Esophagus squamous epithelium (tissue), 5 donors: ENCODE results near the gene GLIS1. TPM values are rescaled to one million over a fixed set of nuclear protein-coding genes. Genes with fewer than 3 reads are reported as not detected.

Experiments used
- DNase-seq: peaks from one replicate; lab custom pipeline; 2025; lab: John Stamatoyannopoulos, UW
- H3K27ac ChIP-seq, 4 donors: fragments of 200-600 bp; sonication (generic); one replicate each; pipeline ENCODE4 v1.5.1; 2016 to 2019; ENCODE audit warnings: mild to moderate bottlenecking in 1 of 4
- H3K27me3 ChIP-seq, 4 donors: fragments of 200-600 bp; sonication (generic); 1 replicate in 3 of 4; 2 replicates in 1 of 4; pipeline versions ENCODE4 v1.5.1 to v1.6.0; 2017 to 2021; ENCODE audit warnings: antibody characterized with exemption in 1 of 4
- H3K36me3 ChIP-seq, 3 donors: fragments of 200-600 bp; sonication (generic); one replicate each; pipeline ENCODE4 v1.5.1; 2016 to 2019
- H3K4me1 ChIP-seq, 3 donors: fragments of 200-600 bp; sonication (generic); one replicate each; pipeline ENCODE4 v1.5.1; 2017 to 2019
- H3K4me3 ChIP-seq, 4 donors: fragments of 200-600 bp; sonication (generic); 1 replicate in 3 of 4; 2 replicates in 1 of 4; pipeline ENCODE4 v1.5.1; 2016 to 2019; ENCODE audit warnings: mild to moderate bottlenecking in 2 of 4, moderate library complexity in 1 of 4
- H3K9me3 ChIP-seq, 3 donors: fragments of 200-600 bp; sonication (generic); one replicate each; pipeline ENCODE4 v1.5.1; 2016 to 2019
- CTCF ChIP-seq, 6 experiments: fragments of 450-650 bp in 4 of 6; fragments of 200-600 bp in 2 of 6; sonication (generic) in 2 of 6; IDR thresholded peaks; one replicate each; pipeline ENCODE4 v1.5.1; 2016 to 2019; ENCODE audit warnings: antibody characterized with exemption in 6 of 6, mild to moderate bottlenecking in 4 of 6, moderate library complexity in 4 of 6
- POLR2A ChIP-seq, 4 donors: fragments of 450-650 bp; IDR thresholded peaks; one replicate each; pipeline ENCODE4 v1.6.1; 2017; ENCODE audit warnings: antibody characterized with exemption in 4 of 4, mild to moderate bottlenecking in 4 of 4, moderate library complexity in 3 of 4
- WGBS, 2 donors: methylation state at CpG; one replicate each; pipeline ENCODE4 v1.1.5; 2018; 5-methylcytosine and 5-hydroxymethylcytosine counted together
- intact Hi-C: fragments of 100-400 bp; cut with DNase I; formaldehyde crosslinking; loops from one replicate; pipeline ENCODE4 v1.15.0; 2022
- total RNA-seq, 4 donors: library from RNA; depleted of rRNA; stranded (reverse); fragments of >200 nt; gene quantifications; one replicate each; pipeline ENCODE4 v1.1.0, GENCODE V29; 2016
- donor health status: DM: yes; HTN: yes; CAD: no.

GLIS1 gene
- total RNA-seq, 4 donors from 2014 or later = 0.57 TPM; not detected in 3

- H3K27me3 ChIP-seq = peaks cover 0 to 4% (median 0%) of the 10 kb centered on the region in 4 donors
- DNase-seq = no peak
- TF ChIP-seq POLR2A (IDR thresholded peaks at IDR 0.05) (no peak), CTCF (IDR thresholded peaks at IDR 0.05) (no peak)
- no peaks in the 10 kb centered on the region for H3K9me3 ChIP-seq
- no peaks in the 10 kb centered on the region for H3K36me3 ChIP-seq
- no peak overlapping the region for H3K4me3 ChIP-seq
- H3K27ac ChIP-seq = no peak overlapping the region
- intact Hi-C loops = no loop called here
- H3K4me1 ChIP-seq = peaks cover 0 to 6% (median 0%) of the 10 kb centered on the region in 3 donors
- WGBS, 2 donors = 77 to 83% methylated on average over 8 to 13 of the region's 14 CpGs
Measured at GRCh38 chr1:53628286-53628955, 110.5 kb downstream of the GLIS1 start.

GRCh38 chr1:53627666-53628065, 111.3 kb downstream of the GLIS1 start:
- H3K27ac ChIP-seq = no peak overlapping the region
- H3K9me3 ChIP-seq = no peaks in the 10 kb centered on the region
- no peak for TF ChIP-seq POLR2A (IDR thresholded peaks at IDR 0.05)
- no peak for TF ChIP-seq CTCF (IDR thresholded peaks at IDR 0.05)
- H3K4me1 ChIP-seq = peaks cover 0 to 6% (median 0%) of the 10 kb centered on the region in 3 donors
- DNase-seq = no peak
- no peaks in the 10 kb centered on the region for H3K36me3 ChIP-seq
- H3K27me3 ChIP-seq = peaks cover 0 to 4% (median 0%) of the 10 kb centered on the region in 4 donors
- intact Hi-C loops = no loop called here
- no CpG with 5 or more reads among the region's 1 CpG for WGBS, 2 donors
- H3K4me3 ChIP-seq = no peak overlapping the region

- intact Hi-C loops = no loop called here
- Histone ChIP-seq H3K36me3 (no peaks in the 10 kb centered on the region), H3K27me3 (peaks cover 0 to 4% (median 0%) of the 10 kb centered on the region in 4 donors), H3K4me1 (peaks cover 0 to 6% (median 0%) of the 10 kb centered on the region in 3 donors), H3K9me3 (no peaks in the 10 kb centered on the region), H3K4me3 (no peak overlapping the region), H3K27ac (no peak overlapping the region)
- no peak for DNase-seq
- 76% methylated on average over 5 to 12 of the region's 13 CpGs for WGBS, 2 donors
- TF ChIP-seq POLR2A (IDR thresholded peaks at IDR 0.05) = no peak
- TF ChIP-seq CTCF (IDR thresholded peaks at IDR 0.05) = no peak
Measured at GRCh38 chr1:53627031-53627430, 111.9 kb downstream of the GLIS1 start.

GRCh38 chr1:53626616-53627015, 112.3 kb downstream of the GLIS1 start:
- 55 to 76% methylated on average over 5 to 6 of the region's 6 CpGs for WGBS, 2 donors
- Histone ChIP-seq H3K27ac (no peak overlapping the region), H3K27me3 (peaks cover 0 to 4% (median 0%) of the 10 kb centered on the region in 4 donors), H3K4me3 (no peak overlapping the region), H3K36me3 (no peaks in the 10 kb centered on the region), H3K4me1 (peaks cover 0 to 6% (median 0%) of the 10 kb centered on the region in 3 donors), H3K9me3 (no peaks in the 10 kb centered on the region)
- no peak for TF ChIP-seq CTCF (IDR thresholded peaks at IDR 0.05)
- TF ChIP-seq POLR2A (IDR thresholded peaks at IDR 0.05) = no peak
- intact Hi-C loops = no loop called here
- DNase-seq = no peak

- peak overlapping the region in 2 of 4 donors; percentile 14 to 31 for H3K27ac ChIP-seq
- H3K36me3 ChIP-seq = no peaks in the 10 kb centered on the region
- TF ChIP-seq CTCF (IDR thresholded peaks at IDR 0.05) (no peak), POLR2A (IDR thresholded peaks at IDR 0.05) (no peak)
- intact Hi-C loops = no loop called here
- H3K27me3 ChIP-seq = peaks cover 0 to 4% (median 0%) of the 10 kb centered on the region in 4 donors
- H3K9me3 ChIP-seq = no peaks in the 10 kb centered on the region
- WGBS, 2 donors = 62 to 74% methylated on average over 6 to 7 of the region's 10 CpGs
- H3K4me3 ChIP-seq = no peak overlapping the region
- DNase-seq = no peak
- H3K4me1 ChIP-seq = peaks cover 0 to 8% (median 0%) of the 10 kb centered on the region in 3 donors
Measured at GRCh38 chr1:53625766-53626520, 113.0 kb downstream of the GLIS1 start.
